Spleen (tissue), 11 donors: ENCODE measurements around the gene NAGLU. TPM values are rescaled to one million over a fixed set of nuclear protein-coding genes. Genes with fewer than 3 reads are reported as not detected.

Source experiments
- DNase-seq: peaks from one replicate; pipeline ENCODE4 v3.0.0-alpha.2; 2020
- H3K27ac ChIP-seq, 8 donors: fragments of 200-600 bp; sonication (generic) in 7 of 8; 1 replicate in 4 of 8; 2 replicates in 4 of 8; pipeline versions ENCODE4 v1.5.0 to v1.8.0; 2016 to 2021; ENCODE audit warnings: inconsistent platforms in 4 of 8, mild to moderate bottlenecking in 4 of 8, moderate library complexity in 1 of 8
- H3K27me3 ChIP-seq, 7 donors: fragments of 200-600 bp; sonication (generic) in 6 of 7; replicated peaks in 1 of 7; 1 replicate in 4 of 7; 2 replicates in 3 of 7; pipeline versions ENCODE4 v1.5.0 to v1.8.0; 2016 to 2021; ENCODE audit warnings: inconsistent platforms in 3 of 7, mild to moderate bottlenecking in 1 of 7
- H3K36me3 ChIP-seq, 6 donors: fragments of 200-600 bp; sonication (generic) in 5 of 6; 1 replicate in 4 of 6; 2 replicates in 2 of 6; pipeline versions ENCODE4 v1.5.0 to v1.8.0; 2016 to 2021; ENCODE audit warnings: inconsistent platforms in 2 of 6
- H3K4me1 ChIP-seq, 6 donors: fragments of 200-600 bp; sonication (generic) in 5 of 6; 1 replicate in 3 of 6; 2 replicates in 3 of 6; pipeline versions ENCODE4 v1.5.0 to v1.8.0; 2016 to 2021; ENCODE audit warnings: inconsistent platforms in 3 of 6
- H3K4me3 ChIP-seq, 8 donors: fragments of 200-600 bp; sonication (generic) in 7 of 8; 1 replicate in 4 of 8; 2 replicates in 4 of 8; pipeline versions ENCODE4 v1.5.0 to v1.8.0; 2016 to 2021; ENCODE audit warnings: inconsistent platforms in 4 of 8, mild to moderate bottlenecking in 4 of 8, moderate library complexity in 2 of 8
- H3K9me3 ChIP-seq, 8 donors: fragments of 200-600 bp; sonication (generic) in 7 of 8; 1 replicate in 4 of 8; 2 replicates in 4 of 8; pipeline versions ENCODE4 v1.5.0 to v1.8.0; 2016 to 2021; ENCODE audit warnings: inconsistent platforms in 4 of 8
- CTCF ChIP-seq, 11 experiments: fragments of 200-600 bp in 7 of 11; fragments of 450-650 bp in 4 of 11; sonication (generic) in 4 of 11; IDR thresholded peaks in 8 of 11; conservative IDR thresholded peaks in 3 of 11; 1 replicate in 7 of 11; 2 replicates in 4 of 11; pipeline versions ENCODE4 v1.4.0 to v1.8.0; 2016 to 2021; ENCODE audit warnings: antibody characterized with exemption in 11 of 11, inconsistent platforms in 4 of 11, mild to moderate bottlenecking in 1 of 11
- POLR2A ChIP-seq, 3 donors: fragments of 450-650 bp; IDR thresholded peaks; one replicate each; pipeline ENCODE4 v1.5.1; 2017; ENCODE audit warnings: antibody characterized with exemption in 3 of 3, mild to moderate bottlenecking in 1 of 3
- POLR2AphosphoS5 ChIP-seq, 3 donors: sonication (generic); formaldehyde crosslinking; IDR thresholded peaks; one replicate each; pipeline ENCODE4 v1.5.1; 2017; ENCODE audit warnings: antibody characterized with exemption in 3 of 3
- WGBS, 5 donors: extraction: QIAGEN DNeasy Blood & Tissue Kit in 3 of 5; methylation state at CpG; one replicate each; pipeline versions ENCODE4 v1.1.5 to v1.1.7; 2013 to 2018; 5-methylcytosine and 5-hydroxymethylcytosine counted together
- intact Hi-C: fragments of 100-400 bp; cut with DNase I; formaldehyde crosslinking; loops from one replicate; pipeline ENCODE4 v1.15.0; 2023; ENCODE audit warnings: low total_unique reads
- polyA plus RNA-seq, 3 donors: library from polyadenylated mRNA; stranded (reverse); fragments of 200-250 nt; gene quantifications; one replicate each; pipeline ENCODE4 v1.2.1, GENCODE V29; 2013
- total RNA-seq, 7 donors: library from RNA; depleted of rRNA in 3 of 7; stranded (reverse); fragments of >200 nt in 3 of 7; fragmentation: NEBNext Ultra II Directional in 4 of 7; extraction: Animal tissue kit (Norgen Biotek cat#: 25700) in 4 of 7; gene quantifications; one replicate each; pipeline versions ENCODE4 v1.1.0 to v1.2.1, GENCODE V29; 2016 to 2021
- donor health status: healthy with polysubstance abuse.
- donor health status: DM: no; HTN: no; CAD: no; lungs with moderate emphysema.
- donor health status: DM: no; HTN: no; CAD: no.
- donor health status: Bipolar disorder and iron deficiency.
- donor health status: healthy.
- donor health status: DM: no; HTN: no; CAD: no.
- donor health status: DM: yes; HTN: yes; CAD: no.

Gene NAGLU
- total and polyA plus RNA-seq, 10 donors = 27.3 to 61.0 (median 49.3) TPM

- Histone ChIP-seq H3K9me3 (no peaks in the 10 kb centered on the region), H3K36me3 (peaks cover 0 to 30% (median 14%) of the 10 kb centered on the region in 6 donors), H3K27me3 (no peaks in the 10 kb centered on the region), H3K27ac (peak overlapping the region; percentile 69 to 98 (median 90)), H3K4me3 (peak overlapping the region; percentile 33 to 95 (median 72)), H3K4me1 (peaks cover 20 to 68% (median 52%) of the 10 kb centered on the region in 6 donors)
- WGBS, 5 donors = 38 to 47% (median 45%) methylated on average over 26 of the region's 26 CpGs
- no peak for DNase-seq
- intact Hi-C loops = no loop called here
- TF ChIP-seq POLR2A (IDR thresholded peaks at IDR 0.05) (no peak), POLR2AphosphoS5 (IDR thresholded peaks at IDR 0.05) (no peak), CTCF (IDR thresholded peaks at IDR 0.05 in 8 of 11, conservative IDR thresholded peaks at IDR 0.05 in 3 of 11) (no peak)
Measured at GRCh38 chr17:42535155-42536047, 640 bp upstream of the NAGLU start.

- Histone ChIP-seq H3K27ac (peak overlapping the region; percentile 69 to 98 (median 90)), H3K4me1 (peaks cover 15 to 67% (median 41%) of the 10 kb centered on the region in 6 donors), H3K27me3 (no peaks in the 10 kb centered on the region), H3K4me3 (peak overlapping the region; percentile 33 to 95 (median 72)), H3K9me3 (no peaks in the 10 kb centered on the region), H3K36me3 (peaks cover 0 to 42% (median 22%) of the 10 kb centered on the region in 6 donors)
- 0 to 1% (median 1%) methylated on average over 28 to 65 of the region's 65 CpGs for WGBS, 5 donors
- TF ChIP-seq POLR2A (IDR thresholded peaks at IDR 0.05) (no peak), CTCF (IDR thresholded peaks at IDR 0.05 in 8 of 11, conservative IDR thresholded peaks at IDR 0.05 in 3 of 11) (peak in 1 of 11 experiments; percentile 11), POLR2AphosphoS5 (IDR thresholded peaks at IDR 0.05) (peak in 1 of 3 donors; percentile 59)
- peak; percentile 96 for DNase-seq
- intact Hi-C loops = no loop called here
Measured at GRCh38 chr17:42536372-42537155, 523 bp downstream of the NAGLU start.

GRCh38 chr17:42537156-42537805 is 1.2 kb downstream of the NAGLU start:
- peak overlapping the region in 7 of 8 donors; percentile 64 to 95 (median 72) for H3K4me3 ChIP-seq
- no peaks in the 10 kb centered on the region for H3K27me3 ChIP-seq
- intact Hi-C loops = no loop called here
- DNase-seq = no peak
- no peaks in the 10 kb centered on the region for H3K9me3 ChIP-seq
- 86 to 94% (median 90%) methylated on average over 20 to 31 of the region's 31 CpGs for WGBS, 5 donors
- H3K36me3 ChIP-seq = peaks cover 0 to 49% (median 28%) of the 10 kb centered on the region in 6 donors
- H3K4me1 ChIP-seq = peaks cover 15 to 68% (median 36%) of the 10 kb centered on the region in 6 donors
- TF ChIP-seq CTCF (IDR thresholded peaks at IDR 0.05 in 8 of 11, conservative IDR thresholded peaks at IDR 0.05 in 3 of 11) (no peak), POLR2AphosphoS5 (IDR thresholded peaks at IDR 0.05) (peak in 1 of 3 donors; percentile 5)
- H3K27ac ChIP-seq = peak overlapping the region; percentile 69 to 98 (median 90)
